HCT116 (cell line): ENCODE measurements around the gene ZCWPW1. TPM values are rescaled to one million over a fixed set of nuclear protein-coding genes. Genes with fewer than 3 reads are reported as not detected.

Experiments
- ATAC-seq: fragments of 200-7000 bp; cut with Tn5 transposase; 2 replicates; pipeline ENCODE4 v1.9.1; 2020; ENCODE audit warnings: mild to moderate bottlenecking, moderate library complexity
- BruUV-seq: library from RNA; stranded (reverse); fragments of 400-500 nt; replicated peaks from 2 replicates; lab custom pipeline; 2021; lab: Mats Ljungman, UMichigan
- CTCF ChIA-PET: fragments of 300-600 bp; sonication (Branson Sonifier 250); formaldehyde crosslinking; loops from one replicate; lab custom pipeline; 2021; ENCODE audit warnings: antibody characterized with exemption; lab: Charles Lee
- POLR2A ChIA-PET: fragments of 300-600, 350-600 bp; sonication (Branson Sonifier 250); formaldehyde crosslinking; loops from one replicate; lab custom pipeline; 2021; ENCODE audit warnings: antibody characterized with exemption; lab: Charles Lee
- RAD21 ChIA-PET, 2 experiments: fragments of 300-600 bp; sonication (Branson Sonifier 250); formaldehyde crosslinking; loops; one replicate each; lab custom pipeline; 2023; ENCODE audit warnings: low total read pairs in 2 of 2; ENCODE audit not compliant: uncharacterized antibody in 2 of 2, unreplicated experiment in 2 of 2, low non-redundant PET in 1 of 2; lab: Charles Lee
- DNase-seq: peaks from one replicate; pipeline ENCODE4 v3.0.0-alpha.2; 2010; ENCODE audit warnings: low read depth, low spot score
- H2AFZ ChIP-seq: fragments of 200-600 bp; shearing (Covaris generic), sonication (generic); 2 replicates; pipeline ENCODE4 v1.6.1; 2017; ENCODE audit warnings: low read depth, mixed run types, mixed read lengths, antibody characterized with exemption, low read length; ENCODE audit not compliant: poor library complexity, severe bottlenecking
- H3K27ac ChIP-seq: 2 replicates; pipeline ENCODE4 v1.5.1; 2012; ENCODE audit warnings: low read depth, low read length
- H3K27me3 ChIP-seq: fragments of 200-600 bp; sonication (generic); 2 replicates; pipeline ENCODE4 v1.6.1; 2016; ENCODE audit warnings: mixed run types, low read length, mixed read lengths; ENCODE audit not compliant: insufficient read depth
- H3K36me3 ChIP-seq, 2 experiments: fragments of 200-500 bp in 1 of 2; fragments of 200-600 bp in 1 of 2; sonication (Bioruptor generic) in 1 of 2; sonication (generic) in 1 of 2; 2 replicates each; pipeline versions ENCODE4 v1.5.1 to v1.6.1; 2014 to 2016; ENCODE audit warnings: low read length in 2 of 2, inconsistent platforms in 1 of 2, mixed read lengths in 1 of 2, mixed run types in 1 of 2; ENCODE audit not compliant: insufficient read depth in 2 of 2, control insufficient read depth in 1 of 2
- H3K4me1 ChIP-seq, 2 experiments: fragments of 200-600 bp in 1 of 2; sonication (generic) in 1 of 2; 2 replicates each; pipeline versions ENCODE4 v1.5.1 to v1.6.1; 2012 to 2017; ENCODE audit warnings: low read length in 2 of 2, inconsistent platforms in 1 of 2, mild to moderate bottlenecking in 1 of 2, mixed read lengths in 1 of 2, mixed run types in 1 of 2, moderate library complexity in 1 of 2; ENCODE audit not compliant: insufficient read depth in 2 of 2, control insufficient read depth in 1 of 2
- H3K4me2 ChIP-seq: fragments of 200-600 bp; sonication (generic); 2 replicates; pipeline ENCODE4 v1.6.1; 2017; ENCODE audit warnings: mixed run types, low read length, mixed read lengths
- H3K4me3 ChIP-seq, 2 experiments: fragments of 200-600 bp in 1 of 2; sonication (generic) in 1 of 2; replicated peaks in 1 of 2; 2 replicates each; pipeline ENCODE4 v1.5.1; 2011 to 2016; ENCODE audit warnings: low read length in 2 of 2, control low read depth in 1 of 2, low read depth in 1 of 2, mild to moderate bottlenecking in 1 of 2, mixed read lengths in 1 of 2, mixed run types in 1 of 2
- H3K79me2 ChIP-seq: fragments of 200-600 bp; sonication (generic); 2 replicates; pipeline ENCODE4 v1.6.1; 2017; ENCODE audit warnings: mild to moderate bottlenecking, mixed run types, low read length, moderate library complexity, mixed read lengths; ENCODE audit not compliant: insufficient read depth
- H3K9ac ChIP-seq: fragments of 200-600 bp; sonication (generic); 2 replicates; pipeline ENCODE4 v1.6.1; 2016; ENCODE audit warnings: low read length, mixed read lengths
- H3K9me2 ChIP-seq: fragments of 200-600 bp; sonication (generic), shearing (Covaris generic); 2 replicates; pipeline ENCODE4 v1.6.1; 2017; ENCODE audit warnings: mixed run types, mild to moderate bottlenecking, moderate library complexity; ENCODE audit not compliant: insufficient read depth
- H3K9me3 ChIP-seq, 2 experiments: fragments of 200-500 bp in 1 of 2; fragments of 200-600 bp in 1 of 2; sonication (Bioruptor generic) in 1 of 2; sonication (generic) in 1 of 2; 2 replicates each; pipeline ENCODE4 v1.6.1; 2014 to 2017; ENCODE audit warnings: low read length in 2 of 2, mixed read lengths in 2 of 2, inconsistent platforms in 1 of 2, low read depth in 1 of 2, mild to moderate bottlenecking in 1 of 2, mixed run types in 1 of 2, moderate library complexity in 1 of 2; ENCODE audit not compliant: control insufficient read depth in 1 of 2, insufficient read depth in 1 of 2
- H4K20me1 ChIP-seq: fragments of 200-600 bp; sonication (generic), shearing (Covaris generic); 2 replicates; pipeline ENCODE4 v1.6.1; 2017; ENCODE audit warnings: mixed run types, mild to moderate bottlenecking, moderate library complexity; ENCODE audit not compliant: insufficient read depth
- ATF3 ChIP-seq: IDR thresholded peaks from 2 replicates; pipeline ENCODE4 v1.6.1; 2012
- CTCF ChIP-seq, 3 experiments: fragments of 200-600 bp in 1 of 3; sonication (generic) in 1 of 3; IDR thresholded peaks in 2 of 3; conservative IDR thresholded peaks in 1 of 3; 2 replicates each; pipeline ENCODE4 v1.5.1; 2012 to 2017; ENCODE audit warnings: low read depth in 2 of 3, low read length in 2 of 3, antibody characterized with exemption in 1 of 3, borderline replicate concordance in 1 of 3, control low read depth in 1 of 3, mild to moderate bottlenecking in 1 of 3, mixed read lengths in 1 of 3, mixed run types in 1 of 3, moderate library complexity in 1 of 3; ENCODE audit not compliant: insufficient read depth in 1 of 3
- EGR1 ChIP-seq: IDR thresholded peaks from 2 replicates; pipeline ENCODE4 v1.6.1; 2012; ENCODE audit warnings: low read depth
- EZH2 ChIP-seq: fragments of 200-600 bp; sonication (generic); IDR thresholded peaks from 2 replicates; pipeline ENCODE4 v1.6.1; 2017; ENCODE audit warnings: antibody characterized with exemption, mixed run types
- JUND ChIP-seq: IDR thresholded peaks from 2 replicates; pipeline ENCODE4 v1.6.1; 2012
- MAX ChIP-seq: IDR thresholded peaks from 2 replicates; pipeline ENCODE4 v1.6.1; 2012
- POLR2AphosphoS5 ChIP-seq: IDR thresholded peaks from 2 replicates; pipeline ENCODE4 v1.6.1; 2011; ENCODE audit warnings: mild to moderate bottlenecking, low read depth, low read length, moderate library complexity
- RAD21 ChIP-seq: IDR thresholded peaks from 2 replicates; pipeline ENCODE4 v1.6.1; 2012; ENCODE audit warnings: low read depth, mild to moderate bottlenecking
- REST ChIP-seq: IDR thresholded peaks from 2 replicates; pipeline ENCODE4 v1.6.1; 2012; ENCODE audit warnings: low read depth
- SIN3A ChIP-seq: IDR thresholded peaks from 2 replicates; pipeline ENCODE4 v1.6.1; 2012; ENCODE audit warnings: low read depth
- SP1 ChIP-seq: IDR thresholded peaks from 2 replicates; pipeline ENCODE4 v1.6.1; 2012; ENCODE audit warnings: low read depth
- intact Hi-C: fragments of 100-400 bp; cut with micrococcal nuclease; formaldehyde crosslinking; loops from 2 replicates; pipeline ENCODE4 v1.10.0; 2022
- total RNA-seq: library from RNA; stranded (reverse); gene quantifications from one replicate; pipeline ENCODE4 v1.2.1, GENCODE V29; 2021; ENCODE audit not compliant: unreplicated experiment

ZCWPW1 gene
- total RNA-seq, 1 experiment from 2014 or later: 1.5 TPM

- Histone ChIP-seq H3K4me1 (peaks cover 0 to 6% of the 10 kb centered on the region in 2 experiments; a peak in 1 of 4 replicates), H3K4me2 (no peak overlapping the region), H3K79me2 (no peaks in the 10 kb centered on the region), H3K9ac (no peak overlapping the region), H3K27ac (no peak overlapping the region), H3K9me3 (no peaks in the 10 kb centered on the region), H3K27me3 (peaks cover 7% of the 10 kb centered on the region; the same call in 1 of the 2 replicates), H3K4me3 (no peak overlapping the region), H4K20me1 (no peaks in the 10 kb centered on the region), H3K36me3 (no peaks in the 10 kb centered on the region), H2AFZ (no peak overlapping the region), H3K9me2 (no peaks in the 10 kb centered on the region)
- ATAC-seq (no peak), DNase-seq (no peak)
- CTCF ChIA-PET: no interaction called here
- BruUV-seq: no TSS peak
- TF ChIP-seq POLR2AphosphoS5 (no peak), SP1 (no peak), SIN3A (no peak), EZH2 (no peak), EGR1 (no peak), ATF3 (no peak)
- intact Hi-C loops: no loop called here
- POLR2A ChIA-PET: no interaction called here
- RAD21 ChIA-PET: no interaction called here
Observed at GRCh38 chr7:100411101-100411500, 17.4 kb downstream of the ZCWPW1 start.

GRCh38 chr7:100407285-100408180 lies 21.0 kb downstream of the ZCWPW1 start:
- Histone ChIP-seq H3K4me3 (no peak overlapping the region), H3K27me3 (peaks cover 10% of the 10 kb centered on the region; the same call in 1 of the 2 replicates), H3K4me2 (peak overlapping the region; percentile 13; the same call in 1 of the 2 replicates), H3K4me1 (peaks cover 0 to 6% of the 10 kb centered on the region in 2 experiments; a peak in 1 of 4 replicates), H3K27ac (no peak overlapping the region), H3K79me2 (no peaks in the 10 kb centered on the region), H3K36me3 (no peaks in the 10 kb centered on the region), H2AFZ (no peak overlapping the region), H3K9me2 (no peaks in the 10 kb centered on the region), H3K9me3 (no peaks in the 10 kb centered on the region), H3K9ac (no peak overlapping the region), H4K20me1 (no peaks in the 10 kb centered on the region)
- BruUV-seq: no TSS peak
- ChIA-PET POLR2A (interaction anchor here (1.0 to 1.3 kb wide), 2 partner anchors 21 to 849 kb away, joined by 3 to 7 read pairs; partner anchors contain the start of genes ZCWPW1 and ZNF655), RAD21 (interaction anchor here (0.6 to 1.3 kb wide), 5 partner anchors 29 to 325 kb away, joined by 3 to 7 read pairs (median 3); no protein-coding TSS in a partner anchor), CTCF (interaction anchor here (0.5 to 1.5 kb wide), 15 partner anchors 8 to 277 kb away, joined by 3 to 9 read pairs (median 4); partner anchors contain the start of gene ZCWPW1)
- DNase-seq (peak; percentile 58), ATAC-seq (peak; percentile 96)
- intact Hi-C loops: loop anchor here (2.0 to 10.0 kb wide), 2 partner anchors 213 to 275 kb away; no protein-coding TSS in a partner anchor
- TF ChIP-seq CTCF (IDR thresholded peaks at IDR 0.05 in 2 of 3, conservative IDR thresholded peaks at IDR 0.05 in 1 of 3; ENCODE audit: borderline replicate concordance in 1 of 3, insufficient read depth in 1 of 3, low read depth in 2 of 3, low read length in 2 of 3): peak; percentile 70 to 76 (median 73)
- TF ChIP-seq MAX: no peak
- peak; percentile 27; the same call in 1 of the 2 replicates for TF ChIP-seq JUND
- no peak for TF ChIP-seq REST
- peak; percentile 87 for TF ChIP-seq RAD21
